Measurements from ENCODE around the gene ELOVL3.
"Not testable (repeated sequence)": the region's sequence is repeated elsewhere in the genome, so short reads cannot be mapped to it uniquely, and the experiment has no call there.

ELOVL3 gene

DNA sequence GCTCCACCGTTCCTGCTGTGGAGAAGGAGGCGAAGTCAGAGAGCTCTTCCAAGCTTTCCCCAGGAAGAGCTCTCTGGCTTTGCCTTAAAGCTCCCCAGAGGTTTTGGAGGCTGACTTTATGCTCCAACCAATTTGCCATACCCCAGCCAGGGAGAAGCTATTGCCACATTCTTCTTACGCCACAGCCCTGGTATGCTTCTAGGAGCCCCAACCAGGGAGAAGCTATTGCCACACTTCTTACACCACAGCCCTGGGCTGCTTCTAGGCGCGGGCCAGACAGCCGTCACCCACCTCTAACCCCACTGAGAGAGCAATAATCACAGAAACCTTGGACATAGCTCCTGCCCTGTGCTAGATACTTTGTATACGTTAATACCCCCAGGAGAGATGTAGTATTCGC is 951 bp downstream of the ELOVL3 start:
- no peak for DNase-seq (ENCODE audit: low read depth in 2 of 2)

DNA sequence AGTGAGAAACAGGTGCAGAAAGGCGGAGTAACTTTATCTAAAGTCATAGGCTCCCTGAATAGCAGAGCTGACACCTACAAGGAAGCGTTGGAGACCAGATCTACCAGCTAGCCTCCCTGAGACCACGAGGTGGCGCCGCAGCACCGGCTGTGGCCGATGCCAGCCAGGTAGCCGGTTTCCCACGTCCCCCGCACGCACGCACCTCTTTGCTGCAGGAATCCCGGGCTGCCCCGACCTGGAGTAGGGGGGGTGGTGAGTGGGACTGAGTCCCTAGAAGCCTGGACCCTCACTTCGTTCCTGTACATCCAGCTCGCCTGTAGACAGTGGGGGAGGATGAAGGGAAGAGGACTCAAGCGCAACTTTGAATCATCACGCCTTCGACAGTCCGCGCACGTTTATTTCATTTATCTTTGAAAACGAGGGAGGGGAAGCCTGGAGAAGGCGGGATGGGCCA is 3.7 kb downstream of the ELOVL3 start:
- peak; percentile 75 to 85 for DNase-seq (ENCODE audit: low read depth in 2 of 2)

DNA sequence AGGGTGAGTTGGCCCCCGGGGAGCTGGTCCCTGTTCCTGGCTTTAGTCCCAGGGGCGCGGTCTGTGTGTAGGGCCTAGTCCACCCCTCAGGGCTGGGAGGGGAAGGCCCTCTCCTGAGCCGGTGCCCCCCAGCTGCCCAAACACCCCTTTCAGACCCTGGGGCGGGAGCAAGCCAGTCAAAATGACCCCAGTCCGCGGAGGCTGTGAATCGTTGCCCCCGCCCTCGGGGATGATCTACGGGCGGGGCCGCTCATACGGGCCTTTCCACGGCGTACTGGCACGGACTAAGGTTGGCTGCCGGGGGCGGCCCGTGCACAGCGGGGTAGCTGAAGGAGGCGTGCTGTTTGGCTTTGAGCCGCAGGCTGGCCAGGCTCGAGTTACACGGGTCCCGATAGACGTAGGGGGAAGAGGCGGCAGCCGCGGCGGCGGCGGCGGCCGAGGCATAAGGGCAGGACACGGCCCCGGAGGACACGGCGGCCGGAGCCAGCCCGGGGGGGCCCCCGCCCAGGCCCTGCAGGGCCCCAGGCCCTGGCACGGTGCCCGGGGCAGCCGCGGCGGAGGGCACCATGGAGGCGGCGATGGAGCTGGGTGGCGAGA is 4.3 kb downstream of the ELOVL3 start:
- DNase-seq (ENCODE audit: low read depth in 2 of 2), result peak in 1 of 2 donors; percentile 23

DNA sequence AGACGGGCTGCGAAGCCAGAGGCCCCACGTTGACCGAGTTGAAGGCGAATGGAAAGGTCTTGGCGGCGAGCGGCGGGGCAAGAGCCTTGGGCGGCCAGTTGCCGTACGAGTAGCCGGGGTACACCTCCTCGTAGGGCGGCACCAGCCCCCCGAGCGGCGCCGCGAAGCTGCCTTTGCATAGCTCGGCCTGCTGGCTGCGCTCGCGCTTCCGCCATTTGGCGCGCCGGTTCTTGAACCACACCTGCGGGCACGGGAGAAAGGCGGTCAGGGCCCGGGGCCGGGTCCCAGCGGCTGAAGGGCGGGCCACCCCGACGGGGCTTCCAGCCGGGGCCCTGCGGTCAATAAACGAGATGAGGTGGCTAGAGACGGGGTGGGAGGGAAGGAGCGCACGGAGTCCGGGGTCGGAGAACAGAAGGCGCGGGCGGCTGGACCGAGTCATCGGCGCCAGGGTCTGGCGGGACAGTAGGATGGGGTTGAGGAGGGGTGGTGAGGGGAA is 4.8 kb downstream of the ELOVL3 start:
- DNase-seq (ENCODE audit: low read depth in 2 of 2), result peak in 1 of 2 donors; percentile 34

DNA sequence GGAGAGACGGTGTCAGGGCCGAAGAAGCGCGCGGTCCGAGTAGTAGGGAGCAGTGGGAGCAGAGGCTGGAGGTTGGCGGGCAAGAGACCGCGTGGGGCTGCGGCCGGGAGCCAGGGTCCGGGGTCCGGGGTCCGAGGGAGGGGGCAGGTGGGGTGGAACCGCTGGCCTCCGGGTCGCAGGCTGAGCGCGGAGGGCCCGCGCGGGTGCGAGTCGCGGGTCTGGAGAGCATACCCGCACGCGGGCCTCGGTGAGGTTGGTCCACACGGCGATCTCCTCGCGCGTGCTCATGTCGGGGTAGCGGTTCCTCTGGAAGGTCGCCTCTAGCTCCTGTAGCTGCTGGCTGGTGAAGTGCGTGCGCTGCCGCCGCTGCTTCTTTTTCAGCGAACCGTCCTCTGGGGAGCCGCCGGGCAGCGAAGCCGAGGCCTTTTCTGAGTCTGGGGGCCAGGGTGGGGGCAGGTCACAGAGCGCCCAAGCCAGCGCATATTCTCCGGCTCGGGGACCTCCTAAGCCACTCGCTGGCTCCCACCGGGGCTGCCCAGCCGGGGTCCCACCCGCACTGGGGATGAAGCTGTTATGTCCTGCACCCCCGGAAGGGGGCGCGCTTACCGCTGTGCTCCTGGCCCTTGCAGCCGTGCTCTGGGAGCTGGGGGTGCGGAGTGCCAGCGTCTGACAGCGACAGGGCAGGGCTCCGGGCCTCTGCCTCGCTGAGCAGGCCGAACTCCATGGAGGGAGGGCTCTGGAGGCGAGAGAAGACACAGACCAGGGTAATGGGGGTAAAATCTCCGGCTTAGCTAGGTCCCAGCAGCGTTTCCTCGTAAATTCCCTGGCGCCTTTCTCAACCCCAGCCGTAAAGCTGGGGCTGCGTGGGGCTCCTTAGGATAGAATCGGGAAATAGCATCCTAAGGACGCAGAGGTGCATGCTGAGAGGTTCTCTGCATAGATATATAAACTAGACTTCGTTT is 5.5 kb downstream of the ELOVL3 start:
- DNase-seq (ENCODE audit: low read depth in 2 of 2), result peak; percentile 58 to 71

DNA sequence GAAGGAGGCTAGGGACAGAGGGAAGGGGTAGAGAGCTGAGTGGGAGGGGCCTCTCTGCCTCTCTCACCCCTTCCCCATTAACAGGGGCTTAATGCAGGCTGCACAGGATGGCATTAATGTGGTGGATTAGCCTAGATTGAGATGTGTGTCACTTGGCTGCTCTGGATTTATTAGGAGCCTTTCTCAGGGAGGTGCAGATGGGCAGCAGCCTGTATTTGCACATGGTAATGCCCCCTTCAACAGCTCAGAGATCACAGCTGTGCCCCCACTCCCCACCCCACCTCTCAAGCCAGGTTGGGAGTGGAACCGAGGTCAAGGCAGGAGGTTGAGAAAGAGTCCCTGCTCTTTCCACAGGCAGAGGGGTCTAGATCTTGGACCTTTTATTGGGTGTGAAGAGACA is 7.9 kb downstream of the ELOVL3 start:
- no peak for DNase-seq (ENCODE audit: low read depth in 2 of 2)

DNA sequence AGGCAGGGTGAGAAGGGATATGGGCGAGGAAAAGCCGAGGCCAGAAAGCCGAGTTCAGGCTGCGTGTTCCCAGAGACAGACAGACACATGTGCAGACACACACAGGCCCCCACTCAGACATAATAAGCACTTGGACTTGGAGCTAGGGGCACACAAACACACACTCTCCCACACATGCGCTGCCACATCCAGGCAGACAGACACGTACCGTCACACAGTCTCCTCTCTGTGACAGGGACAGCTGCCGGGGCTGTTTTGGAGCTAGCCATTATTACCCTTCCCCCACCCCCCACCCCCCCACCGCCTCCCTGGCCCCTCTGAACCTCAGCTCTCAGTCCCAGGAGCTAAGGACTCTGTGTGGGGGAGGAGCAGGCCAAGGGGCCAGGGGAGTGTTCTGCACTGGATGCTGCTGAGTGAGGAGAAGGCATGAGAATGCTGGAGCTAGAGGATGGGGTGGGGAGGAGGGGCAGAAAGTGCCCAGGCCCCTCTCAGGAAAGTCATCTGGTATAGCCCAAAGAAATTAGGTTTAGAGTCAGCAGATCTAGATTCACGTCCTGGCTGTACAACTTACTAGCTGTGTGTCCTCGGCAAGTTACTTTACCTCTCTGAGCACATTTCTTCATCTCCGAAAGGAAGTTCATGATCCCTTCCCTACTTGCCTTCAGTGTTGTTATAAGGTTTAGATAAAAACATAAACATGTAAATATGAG is 8.9 kb downstream of the ELOVL3 start:
- no peak for DNase-seq (ENCODE audit: low read depth in 2 of 2)

DNA sequence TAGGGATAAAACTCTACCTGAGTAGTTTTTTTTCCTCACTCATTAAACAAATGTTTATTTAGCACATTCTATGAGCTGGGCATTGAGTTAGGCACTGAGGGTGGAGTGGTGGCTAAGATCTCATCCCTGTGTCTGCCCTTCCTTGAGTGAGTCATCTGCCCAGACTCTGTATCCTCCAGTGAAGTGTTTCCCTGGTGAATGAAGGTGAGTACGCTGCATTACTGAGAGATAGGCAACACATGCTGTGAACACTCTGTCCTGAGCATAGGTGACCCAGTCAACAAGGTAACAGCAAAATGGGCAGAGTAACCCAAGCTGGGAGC is 9.5 kb downstream of the ELOVL3 start:
- DNase-seq (ENCODE audit: low read depth in 2 of 2), result no peak

DNA sequence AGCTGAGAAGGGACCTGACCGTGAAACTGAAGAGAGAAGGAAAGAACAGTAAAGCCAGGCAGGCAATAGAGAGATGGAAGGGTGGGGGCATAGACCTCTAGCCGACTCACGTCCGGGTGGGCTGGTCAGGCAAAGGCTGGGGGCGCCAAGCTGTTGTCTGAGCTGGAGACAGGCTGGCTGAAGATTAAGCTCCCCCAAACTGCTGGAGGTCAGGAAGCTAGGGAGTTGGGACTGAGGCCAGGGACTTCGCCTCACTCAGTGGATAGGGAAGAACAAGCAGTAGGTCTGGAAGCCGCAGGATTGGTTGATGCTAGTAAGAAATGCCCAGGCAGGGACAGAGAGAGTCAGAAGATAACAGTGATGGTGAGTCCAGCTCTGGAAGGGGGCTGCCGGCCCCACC is 9.9 kb downstream of the ELOVL3 start:
- DNase-seq (ENCODE audit: low read depth in 2 of 2), result no peak

DNA sequence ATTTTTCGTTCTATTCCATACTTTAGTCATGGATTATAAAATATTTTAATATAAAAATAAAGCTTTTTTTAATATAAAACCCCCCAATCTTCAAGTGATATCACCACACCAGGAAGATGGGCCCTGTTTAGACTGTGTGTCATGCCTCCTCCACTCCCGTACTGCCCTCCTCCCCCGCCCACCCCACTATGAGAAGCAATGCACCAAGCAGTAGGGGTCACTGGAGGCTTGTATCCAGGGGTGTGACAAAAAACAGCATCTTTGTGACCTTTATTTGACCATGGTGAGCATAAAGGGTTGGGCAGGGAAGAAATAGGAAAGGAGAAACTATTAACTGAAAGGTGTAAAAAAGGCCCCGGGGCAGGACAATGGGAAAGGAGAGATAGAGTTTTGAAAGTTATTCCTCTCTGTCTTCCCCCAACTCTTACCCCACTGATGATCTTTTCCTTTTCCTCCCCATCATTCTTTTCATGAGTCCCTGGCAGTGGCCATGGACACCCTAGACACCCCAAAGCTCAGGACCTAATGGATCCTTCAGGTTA is 11.7 kb downstream of the ELOVL3 start:
- DNase-seq (ENCODE audit: low read depth in 2 of 2), result no peak

DNA sequence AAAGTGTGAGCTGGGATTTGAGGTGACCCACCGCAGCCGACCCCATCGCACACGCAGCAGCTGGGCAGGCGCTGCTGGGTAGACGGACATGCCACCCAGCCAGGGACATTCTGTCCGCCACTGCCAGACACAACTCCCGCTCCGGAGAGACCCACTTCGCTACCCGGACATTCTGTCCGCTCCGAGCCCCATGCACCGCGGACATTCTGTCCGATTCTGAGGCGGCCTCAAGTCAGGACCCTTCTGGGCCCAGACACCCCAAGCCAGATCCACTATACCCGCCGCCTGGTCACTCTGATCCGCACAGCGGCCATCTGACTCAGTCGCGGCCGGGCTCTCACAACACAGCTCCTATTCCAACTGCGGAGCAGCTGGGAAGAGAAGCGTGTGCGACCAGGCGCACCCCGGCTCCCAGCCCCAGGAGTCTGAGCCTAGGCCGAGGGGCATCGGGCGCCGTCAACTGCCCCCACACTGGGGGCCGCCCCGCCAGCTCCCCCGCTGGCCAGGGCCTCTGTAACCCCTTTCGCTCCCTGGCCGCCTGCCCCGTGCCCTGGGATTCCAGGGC is 14.4 kb downstream of the ELOVL3 start:
- DNase-seq (ENCODE audit: low read depth in 2 of 2), result no peak

DNA sequence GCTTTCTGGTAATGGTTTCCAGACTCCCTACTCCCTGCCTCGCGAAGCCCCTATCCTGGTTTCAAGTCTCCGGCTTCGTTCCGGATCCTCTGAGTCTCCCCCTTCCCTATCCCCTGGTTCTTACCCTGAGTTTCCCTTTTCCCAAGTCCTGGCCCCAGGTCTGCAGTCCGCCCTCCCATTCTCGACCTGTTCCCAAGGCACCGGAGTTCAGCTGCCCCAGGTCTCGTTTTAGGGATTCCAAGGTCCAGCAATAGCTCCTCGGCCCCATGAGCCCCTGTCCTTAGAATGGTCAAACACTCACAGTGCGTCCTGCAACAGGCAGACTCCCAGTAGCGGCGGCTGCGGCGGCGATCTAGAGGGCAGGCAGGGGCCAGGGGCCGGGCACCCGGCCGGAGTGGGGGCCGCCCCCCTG is 14.9 kb downstream of the ELOVL3 start:
- no peak for DNase-seq (ENCODE audit: low read depth in 2 of 2)

DNA sequence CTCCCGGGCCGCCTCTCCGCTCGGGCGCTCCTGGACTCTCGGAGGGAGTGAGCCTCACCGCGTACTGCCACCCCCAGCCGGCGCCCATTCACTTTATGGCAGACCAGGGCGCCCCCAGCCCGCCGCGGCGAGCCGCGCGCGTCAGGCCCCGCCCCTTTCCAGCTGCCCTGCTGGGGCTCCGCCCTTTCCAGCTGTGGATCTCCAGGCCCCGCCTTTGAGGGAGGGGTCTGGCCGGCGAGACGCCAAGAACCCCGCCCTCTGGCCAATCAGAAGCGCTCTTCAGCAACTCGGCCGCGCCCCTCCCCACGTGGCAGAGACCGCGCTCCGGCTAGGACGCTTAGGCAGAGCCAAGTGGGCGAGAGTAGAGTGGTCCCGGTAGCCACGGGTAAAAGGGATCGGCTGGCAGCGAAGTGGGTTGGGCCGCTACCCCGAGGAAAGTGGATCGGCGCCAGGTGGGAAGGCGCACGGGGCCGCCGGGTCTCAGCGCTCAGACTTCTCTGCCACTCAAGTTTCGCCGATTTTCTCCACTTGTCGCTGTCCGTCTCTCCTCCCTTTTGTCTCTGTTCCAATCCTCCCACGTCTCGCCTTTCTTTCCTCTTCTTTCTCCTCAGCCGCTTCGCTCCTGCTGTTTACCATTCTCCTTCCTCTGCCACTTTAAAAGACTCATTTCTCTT is 15.5 kb downstream of the ELOVL3 start, which contains the start of gene PITX3:
PITX3 (minus strand) TSS at position 69 of the 674 bp plus-strand sequence. CDS start 9,432 bp downstream, outside the sequence.
- DNase-seq (ENCODE audit: low read depth in 2 of 2), result peak; percentile 80 to 87

DNA sequence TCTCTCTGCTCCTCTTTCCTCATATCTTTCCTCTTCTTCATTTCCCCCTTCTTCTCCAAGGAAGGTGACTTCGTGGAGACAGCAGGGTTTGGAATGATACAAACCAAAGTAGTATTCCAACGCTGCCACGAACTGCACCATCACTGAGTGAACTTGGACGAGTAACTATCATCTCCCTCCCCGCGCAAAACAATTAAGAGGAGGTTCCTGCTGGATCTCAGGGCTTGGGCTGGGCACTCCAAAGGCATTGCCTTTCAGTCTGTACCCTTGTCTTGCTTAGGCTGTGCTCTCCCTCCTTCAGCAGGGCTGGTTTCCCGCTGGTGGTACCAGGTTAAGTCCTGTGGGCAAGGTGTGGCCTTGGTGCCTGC is 16.0 kb downstream of the ELOVL3 start:
- no peak for DNase-seq (ENCODE audit: low read depth in 2 of 2)

DNA sequence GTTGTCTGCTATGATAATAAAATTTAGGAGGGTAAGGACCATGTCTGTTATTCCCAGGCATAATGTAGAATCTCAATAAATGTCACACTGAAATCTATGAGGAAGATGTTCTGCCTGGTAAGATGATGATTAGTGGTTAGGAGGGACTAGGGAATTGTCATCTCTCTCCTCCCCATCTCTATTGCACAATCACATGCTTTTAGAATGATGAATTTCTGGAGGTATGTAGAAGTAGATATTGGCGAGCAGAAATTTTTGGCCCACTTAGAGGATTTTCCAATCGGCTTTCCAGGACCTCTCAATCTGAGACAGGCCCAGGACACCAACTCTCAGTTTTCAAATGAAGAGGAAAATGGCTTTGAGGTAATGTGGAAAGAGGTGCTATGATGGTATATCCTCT is 17.2 kb downstream of the ELOVL3 start:
- no peak for DNase-seq (ENCODE audit: low read depth in 2 of 2)

DNA sequence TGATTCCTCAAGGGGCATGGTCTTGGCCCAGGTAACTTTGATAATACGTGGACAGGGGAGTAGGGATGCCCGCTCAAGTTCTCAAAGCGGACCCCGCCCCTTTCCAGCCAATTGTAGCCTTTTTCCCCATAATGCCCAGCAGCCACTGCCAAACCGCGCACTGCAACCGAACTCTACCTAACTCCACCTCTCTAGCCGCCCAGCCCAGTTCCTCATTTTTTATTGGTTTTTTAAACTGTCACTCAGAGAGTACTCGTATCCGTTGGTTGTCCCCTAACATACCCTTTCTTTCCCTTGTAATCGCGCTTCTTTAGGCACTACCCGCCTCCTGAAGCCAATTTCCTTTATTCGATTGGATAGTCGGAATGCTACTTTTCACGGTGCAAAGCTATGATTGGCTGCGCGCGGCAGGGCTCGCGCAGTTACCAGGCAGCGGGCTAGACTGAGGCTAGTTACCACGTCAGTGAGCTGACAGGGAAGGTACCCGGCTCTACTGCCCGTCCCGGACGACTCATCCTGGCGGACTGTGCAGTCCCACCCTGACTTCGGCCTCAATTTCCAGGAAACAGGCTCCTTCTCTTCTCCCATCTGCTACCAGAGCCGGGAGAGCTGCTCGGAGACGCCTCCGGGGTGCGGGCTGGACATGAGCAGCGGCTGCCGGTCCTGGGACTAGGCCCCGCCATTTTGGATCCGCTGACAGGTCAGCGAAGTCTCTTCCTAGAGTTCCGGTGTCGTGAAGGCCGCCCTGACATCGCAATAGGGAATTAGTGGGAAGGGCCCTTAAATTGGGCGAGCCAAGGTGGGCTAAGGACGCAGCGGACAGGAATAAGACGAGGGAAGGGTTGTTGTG is 19.2 kb downstream of the ELOVL3 start, which contains the start of gene GBF1:
GBF1 (plus strand) TSS at position 451 of the 850 bp plus-strand sequence. CDS start 13,407 bp downstream, outside the sequence.
- peak; percentile 73 for DNase-seq (ENCODE audit: low read depth in 2 of 2)

DNA sequence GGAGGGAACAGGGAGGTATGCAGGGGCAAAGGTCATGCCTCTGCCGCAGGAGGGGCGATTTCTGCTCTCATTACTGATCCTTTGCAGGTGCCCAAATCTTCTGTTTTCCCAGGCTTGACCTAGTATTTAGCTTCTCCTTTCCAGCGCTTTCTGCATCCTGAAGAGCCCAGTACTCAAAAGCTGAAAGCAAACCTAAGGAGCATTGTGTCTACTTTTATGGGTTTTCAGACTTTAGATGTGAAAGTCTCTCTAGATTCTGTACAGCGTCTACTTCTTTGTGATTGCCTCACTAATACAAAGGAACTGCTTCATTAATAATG is 19.8 kb downstream of the ELOVL3 start:
- DNase-seq (ENCODE audit: low read depth in 2 of 2), result no peak

DNA sequence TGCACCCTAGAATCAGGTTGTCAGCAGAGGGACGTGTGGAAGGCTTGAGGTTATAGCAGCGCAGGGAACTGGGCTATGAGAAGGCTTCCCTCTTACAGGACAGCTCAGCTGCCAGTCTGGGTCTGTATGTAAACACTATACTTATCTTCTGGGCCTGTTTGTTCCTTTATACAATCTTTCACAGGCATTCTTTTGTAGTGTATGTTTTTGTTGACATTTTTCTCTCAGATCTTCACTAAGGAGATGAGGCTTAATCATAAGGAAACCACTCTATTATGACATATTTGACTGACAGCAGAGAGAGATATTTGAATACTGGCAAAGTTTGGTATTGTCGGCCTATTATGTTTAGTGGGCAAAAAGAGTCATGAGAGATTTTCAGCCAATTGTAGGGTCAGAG is 20.2 kb downstream of the ELOVL3 start:
- DNase-seq (ENCODE audit: low read depth in 2 of 2), result no peak

DNA sequence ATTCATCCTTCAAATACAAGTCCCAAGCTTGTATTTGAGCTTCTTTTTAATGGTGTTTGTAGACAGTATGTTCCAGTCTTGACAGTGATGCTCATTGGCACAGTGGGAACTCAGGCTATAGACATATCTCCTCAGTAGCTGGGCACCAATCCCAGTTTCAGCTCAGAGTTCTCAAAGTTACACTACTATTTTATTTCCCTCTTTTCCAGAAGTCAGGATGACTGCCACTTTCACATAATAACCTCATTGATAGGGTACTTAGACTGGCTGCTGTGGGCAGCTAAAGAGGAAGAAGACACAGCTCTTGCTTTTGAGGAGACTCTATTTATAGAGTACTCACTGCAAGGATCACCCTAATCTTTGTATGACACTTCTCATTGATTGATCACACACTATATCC is 21.6 kb downstream of the ELOVL3 start:
- DNase-seq (ENCODE audit: low read depth in 2 of 2), result no peak

DNA sequence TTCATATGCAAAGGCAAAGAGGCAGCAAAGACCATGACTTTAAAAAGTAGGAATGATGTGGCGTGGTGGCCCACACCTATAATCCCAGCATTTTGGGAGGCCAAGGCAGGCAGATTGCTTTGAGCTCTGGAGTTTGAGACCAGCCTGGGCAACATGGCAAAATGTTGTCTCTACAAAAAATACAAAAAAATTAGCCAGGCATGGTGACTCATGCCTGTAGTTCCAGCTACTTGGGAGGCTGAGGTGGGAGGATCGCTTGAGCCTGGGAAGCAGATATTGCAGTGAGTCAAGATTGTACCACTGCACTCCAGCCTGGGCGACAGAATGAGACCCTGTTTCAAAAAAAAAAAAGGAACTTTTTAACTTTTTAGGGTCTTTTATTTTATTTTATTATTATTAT is 26.4 kb downstream of the ELOVL3 start:
- not testable (repeated sequence) for DNase-seq (ENCODE audit: low read depth in 2 of 2)
